GM23248 (cell line): Measurements from ENCODE around the gene BASP1. TPM values are rescaled to one million over a fixed set of nuclear protein-coding genes. Genes with fewer than 3 reads are reported as not detected.
A peak's percentile ranks its signal among the peaks of the same experiment; 100 is the strongest.
"Not testable (repeated sequence)": the region's sequence is repeated elsewhere in the genome, so short reads cannot be mapped to it uniquely, and the experiment has no call there.

Experiments
- DNase-seq: peaks from one replicate; pipeline ENCODE4 v3.0.0-alpha.2; 2015
- H2AFZ ChIP-seq: fragments of 200-600 bp; sonication (generic); 2 replicates; pipeline ENCODE4 v1.6.1; 2016; ENCODE audit warnings: antibody characterized with exemption
- H3F3A ChIP-seq: fragments of 200-600 bp; sonication (generic); 2 replicates; pipeline ENCODE4 v1.6.1; 2016; ENCODE audit warnings: mild to moderate bottlenecking, antibody characterized with exemption, mixed run types; ENCODE audit not compliant: insufficient read depth
- H3K27ac ChIP-seq: fragments of 200-600 bp; sonication (generic); 2 replicates; pipeline ENCODE4 v1.5.1; 2016; ENCODE audit warnings: mild to moderate bottlenecking
- H3K27me3 ChIP-seq: fragments of 200-600 bp; sonication (generic); replicated peaks from 2 replicates; pipeline ENCODE4 v1.6.1; 2016; ENCODE audit warnings: mild to moderate bottlenecking; ENCODE audit not compliant: insufficient read depth
- H3K36me3 ChIP-seq: fragments of 200-600 bp; sonication (generic); 2 replicates; pipeline ENCODE4 v1.6.1; 2016; ENCODE audit warnings: low read depth, mild to moderate bottlenecking
- H3K4me1 ChIP-seq: fragments of 200-600 bp; sonication (generic); 2 replicates; pipeline ENCODE4 v1.6.1; 2016; ENCODE audit warnings: mild to moderate bottlenecking; ENCODE audit not compliant: insufficient read depth
- H3K4me2 ChIP-seq: fragments of 200-600 bp; sonication (generic); one replicate; pipeline ENCODE4 v1.6.1; 2016; ENCODE audit warnings: mild to moderate bottlenecking; ENCODE audit not compliant: unreplicated experiment
- H3K4me3 ChIP-seq: fragments of 200-600 bp; sonication (generic); 2 replicates; pipeline ENCODE4 v1.5.1; 2016; ENCODE audit warnings: mild to moderate bottlenecking
- H3K79me2 ChIP-seq: fragments of 200-600 bp; sonication (generic); 2 replicates; pipeline ENCODE4 v1.6.1; 2016; ENCODE audit warnings: mild to moderate bottlenecking; ENCODE audit not compliant: insufficient read depth
- H3K9ac ChIP-seq: fragments of 200-600 bp; sonication (generic); 2 replicates; pipeline ENCODE4 v1.6.1; 2016; ENCODE audit warnings: mild to moderate bottlenecking
- H3K9me2 ChIP-seq: fragments of 200-600 bp; sonication (generic); 2 replicates; pipeline ENCODE4 v1.6.1; 2016; ENCODE audit warnings: mixed run types, mild to moderate bottlenecking, moderate library complexity; ENCODE audit not compliant: insufficient read depth
- H3K9me3 ChIP-seq: fragments of 200-600 bp; sonication (generic); one replicate; pipeline ENCODE4 v1.6.1; 2017; ENCODE audit warnings: low read depth
- H4K20me1 ChIP-seq: fragments of 200-600 bp; sonication (generic); 2 replicates; pipeline ENCODE4 v1.6.0; 2016; ENCODE audit not compliant: insufficient read depth
- EZH2 ChIP-seq: fragments of 200-600 bp; sonication (generic); IDR thresholded peaks from 2 replicates; pipeline ENCODE4 v1.6.1; 2018; ENCODE audit warnings: antibody characterized with exemption, mild to moderate bottlenecking; ENCODE audit not compliant: insufficient read depth, poor library complexity, severe bottlenecking
- EZH2phosphoT487 ChIP-seq: fragments of 200-600 bp; sonication (generic); IDR thresholded peaks from 2 replicates; pipeline ENCODE4 v1.6.1; 2018; ENCODE audit warnings: antibody characterized with exemption, moderate library complexity, mild to moderate bottlenecking, low read depth; ENCODE audit not compliant: insufficient read depth
- WGBS, 2 experiments: methylation state at CpG; one replicate each; pipeline ENCODE4 v1.1.6; 2015 to 2017; ENCODE audit warnings: low lambda C conversion rate in 2 of 2, low coverage in 1 of 2; ENCODE audit errors: missing lambda C conversion rate in 2 of 2; 5-methylcytosine and 5-hydroxymethylcytosine counted together
- in situ Hi-C: fragments of 300-500 bp; cut with MboI; formaldehyde crosslinking; loops from 2 replicates; pipeline ENCODE4 v1.15.0; 2020
- polyA plus RNA-seq: library from polyadenylated mRNA; unstranded; fragments of >200 nt; fragmentation: Nextera tagmentation; extraction: Ambion mirVana; gene quantifications from 2 replicates; pipeline ENCODE4 v1.2.1, GENCODE V29; 2016
- total RNA-seq: library from RNA; depleted of rRNA; stranded (reverse); fragments of >200 nt; shearing (Covaris generic); gene quantifications from 2 replicates; pipeline ENCODE4 v1.2.3, GENCODE V29; 2014

The BASP1 gene
- total and polyA plus RNA-seq, 2 experiments from 2014 or later: 58.4 to 121 TPM

GRCh38 chr5:17189381-17190036 lies 27.9 kb upstream of the BASP1 start:
- Histone ChIP-seq H2AFZ (peak overlapping the region; percentile 54; the same call in 1 of the 2 replicates), H3K9me2 (no peaks in the 10 kb centered on the region), H3K9ac (peak overlapping the region; percentile 53), H3K27me3 (no peaks in the 10 kb centered on the region), H3K36me3 (no peaks in the 10 kb centered on the region), H3K79me2 (peaks cover 15% of the 10 kb centered on the region), H3K4me3 (peak overlapping the region; percentile 27; the same call in 1 of the 2 replicates), H3F3A (peaks cover 52% of the 10 kb centered on the region), H4K20me1 (no peaks in the 10 kb centered on the region), H3K9me3 (no peaks in the 10 kb centered on the region), H3K4me2 (peak overlapping the region; percentile 53), H3K4me1 (peaks cover 55% of the 10 kb centered on the region), H3K27ac (peak overlapping the region; percentile 55)
- 25 to 30% methylated on average over 13 of the region's 13 CpGs for WGBS, 2 experiments
- peak; percentile 84 for DNase-seq
- TF ChIP-seq EZH2 (no peak), EZH2phosphoT487 (no peak)
- in situ Hi-C loops: loop anchor here (5.0 to 10.0 kb wide), 4 partner anchors 262 to 715 kb away; no protein-coding TSS in a partner anchor

- in situ Hi-C loops: loop anchor here (10.0 kb wide), 2 partner anchors 516 to 716 kb away; no protein-coding TSS in a partner anchor
- Histone ChIP-seq H3K36me3 (no peaks in the 10 kb centered on the region), H3K9me2 (no peaks in the 10 kb centered on the region), H3K9ac (peak overlapping the region; percentile 53), H3K27me3 (no peaks in the 10 kb centered on the region), H3K9me3 (no peaks in the 10 kb centered on the region), H3K4me3 (peak overlapping the region; percentile 11), H2AFZ (peak overlapping the region; percentile 52), H3K79me2 (peaks cover 15% of the 10 kb centered on the region), H3F3A (peaks cover 44% of the 10 kb centered on the region), H3K4me1 (peaks cover 47% of the 10 kb centered on the region), H4K20me1 (no peaks in the 10 kb centered on the region), H3K4me2 (peak overlapping the region; percentile 36), H3K27ac (peak overlapping the region; percentile 55)
- no peak for TF ChIP-seq EZH2phosphoT487
- TF ChIP-seq EZH2: no peak
- DNase-seq: peak; percentile 71
- 1 to 4% methylated on average over 4 of the region's 4 CpGs for WGBS, 2 experiments
Observed at GRCh38 chr5:17190242-17190778, 27.1 kb upstream of the BASP1 start.

GRCh38 chr5:17190799-17191391 lies 26.5 kb upstream of the BASP1 start:
- Histone ChIP-seq H3K9me3 (no peaks in the 10 kb centered on the region), H3K27ac (peak overlapping the region; percentile 55), H3K36me3 (no peaks in the 10 kb centered on the region), H2AFZ (peak overlapping the region; percentile 52), H3K4me1 (peaks cover 43% of the 10 kb centered on the region), H3K4me3 (peak overlapping the region; percentile 11), H3K79me2 (peaks cover 15% of the 10 kb centered on the region), H3K9ac (peak overlapping the region; percentile 53), H4K20me1 (no peaks in the 10 kb centered on the region), H3K27me3 (no peaks in the 10 kb centered on the region), H3F3A (peaks cover 40% of the 10 kb centered on the region), H3K4me2 (peak overlapping the region; percentile 36), H3K9me2 (no peaks in the 10 kb centered on the region)
- WGBS, 2 experiments: 76 to 81% methylated on average over 7 of the region's 7 CpGs
- no peak for TF ChIP-seq EZH2
- no peak for TF ChIP-seq EZH2phosphoT487
- no peak for DNase-seq
- in situ Hi-C loops: loop anchor here (10.0 kb wide), 2 partner anchors 516 to 716 kb away; no protein-coding TSS in a partner anchor

GRCh38 chr5:17191574-17191973 lies 25.9 kb upstream of the BASP1 start:
- 83 to 91% methylated on average over 10 of the region's 10 CpGs for WGBS, 2 experiments
- peaks cover 34% of the 10 kb centered on the region for H3F3A ChIP-seq
- H3K4me3 ChIP-seq, H3K27me3 ChIP-seq, H3K4me2 ChIP-seq, H3K9me3 ChIP-seq, H4K20me1 ChIP-seq, DNase-seq, H3K36me3 ChIP-seq, H3K27ac ChIP-seq, H2AFZ ChIP-seq, H3K9ac ChIP-seq, H3K9me2 ChIP-seq: not testable (repeated sequence)
- in situ Hi-C loops: loop anchor here (10.0 kb wide), 2 partner anchors 517 to 717 kb away; no protein-coding TSS in a partner anchor
- peaks cover 36% of the 10 kb centered on the region for H3K4me1 ChIP-seq
- peaks cover 15% of the 10 kb centered on the region for H3K79me2 ChIP-seq
